K562 (cell line): ENCODE measurements around the gene RSPH9. TPM values are rescaled to one million over a fixed set of nuclear protein-coding genes. Genes with fewer than 3 reads are reported as not detected.

Experiments
- CLOCK ChIP-seq: fragments of 250-450 bp; sonication (Bioruptor Pico); IDR thresholded peaks from 2 replicates; pipeline ENCODE4 v1.4.0; 2020; ENCODE audit warnings: mild to moderate bottlenecking, moderate library complexity, borderline replicate concordance
- FUS ChIP-seq: fragments of 200-400 bp; formaldehyde crosslinking; optimal IDR thresholded peaks from 2 replicates; pipeline ENCODE3; 2017; ENCODE audit warnings: low read depth, low read length
- LARP7 ChIP-seq: fragments of 450-650 bp; IDR thresholded peaks from 2 replicates; pipeline ENCODE4 v1.6.1; 2016
- POU5F1 ChIP-seq: fragments of 150-350 bp; IDR thresholded peaks from 2 replicates; pipeline ENCODE4 v1.6.1; 2014; ENCODE audit warnings: borderline replicate concordance, low read length, low read depth, mild to moderate bottlenecking; ENCODE audit not compliant: partially characterized antibody
- PRDM10 ChIP-seq: fragments of 450-650 bp; IDR thresholded peaks from 2 replicates; pipeline ENCODE4 v1.6.1; 2018; ENCODE audit not compliant: partially characterized antibody
- RBM39 ChIP-seq: fragments of 200-400 bp; formaldehyde crosslinking; optimal IDR thresholded peaks from 2 replicates; pipeline ENCODE3; 2018; ENCODE audit warnings: low read depth, low read length
- RCOR1 ChIP-seq, 2 experiments: IDR thresholded peaks; 2 replicates each; pipeline ENCODE4 v1.6.1; 2012; ENCODE audit warnings: low read depth in 2 of 2, low read length in 2 of 2, borderline replicate concordance in 1 of 2, improper control_type of control experiment in 1 of 2
- TEAD4 ChIP-seq, 2 experiments: sonication (generic) in 1 of 2; formaldehyde crosslinking in 1 of 2; IDR thresholded peaks; 2 replicates each; pipeline versions ENCODE4 v1.6.1 to v1.8.0; 2012 to 2022; ENCODE audit warnings: borderline replicate concordance in 1 of 2, inconsistent platforms in 1 of 2, low read length in 1 of 2, mild to moderate bottlenecking in 1 of 2, missing genetic modification reagents in 1 of 2
- UBTF ChIP-seq, 2 experiments: IDR thresholded peaks; 2 replicates each; pipeline ENCODE4 v1.6.1; 2012; ENCODE audit warnings: improper control_type of control experiment in 2 of 2, low read depth in 2 of 2, low read length in 2 of 2, borderline replicate concordance in 1 of 2
- ZHX1 ChIP-seq: fragments of 150-350 bp; conservative IDR thresholded peaks from 2 replicates; pipeline ENCODE4 v1.6.1; 2014; ENCODE audit warnings: low read length
- ZNF143 ChIP-seq: sonication (generic); formaldehyde crosslinking; IDR thresholded peaks from 2 replicates; pipeline ENCODE4 v1.9.0; 2022; ENCODE audit warnings: mild to moderate bottlenecking, missing genetic modification reagents
- ZNF696 ChIP-seq: fragments of 250-450 bp; sonication (Bioruptor Pico); conservative IDR thresholded peaks from 2 replicates; pipeline ENCODE4 v1.4.0; 2020; ENCODE audit warnings: mild to moderate bottlenecking, moderate library complexity
- ZNF717 ChIP-seq: fragments of 250-450 bp; sonication (Bioruptor Pico); IDR thresholded peaks from 2 replicates; pipeline ENCODE4 v1.5.0; 2021
- ZZZ3 ChIP-seq: fragments of 450-650 bp; IDR thresholded peaks from 2 replicates; pipeline ENCODE4 v1.6.1; 2016; ENCODE audit warnings: antibody characterized with exemption, mild to moderate bottlenecking, moderate library complexity
- polyA plus RNA-seq, 8 experiments: library from polyadenylated mRNA; depleted of rRNA in 4 of 8; stranded (reverse) in 5 of 8; unstranded in 3 of 8; fragments of >200 nt; fragmentation: Nextera tagmentation in 2 of 8; fragmentation: Illumina TruSeq in 1 of 8; extraction: Ambion mirVana in 2 of 8; extraction: Trizol in 1 of 8; gene quantifications; 2 replicates each; pipeline versions ENCODE4 v1.2.1 to v1.2.3, GENCODE V29; 2011 to 2014; ENCODE audit warnings: inconsistent platforms in 1 of 8, missing spikeins in 1 of 8
- total RNA-seq, 7 experiments: library from RNA; depleted of rRNA in 6 of 7; stranded (reverse); fragments of >200 nt in 6 of 7; fragmentation: Illumina TruSeq in 2 of 7; extraction: Trizol in 2 of 7; gene quantifications; 2 replicates each; pipeline versions ENCODE4 v1.2.1 to v1.2.3, GENCODE V29; 2011 to 2021; ENCODE audit warnings: low replicate concordance in 1 of 7

The RSPH9 gene
- total and polyA plus RNA-seq, 9 of the 15 experiments (the other 6 are each of a cell fraction or from before 2014, with no cell fraction given), result 0.05 to 0.60 (median 0.39) TPM; not detected in 6

GRCh38 chr6:43630980-43631619 lies 13.7 kb upstream of the RSPH9 start (continued):
- TF ChIP-seq ZNF696 (CRISPR knock-in tag) (no peak), POU5F1 (no peak), TEAD4 (IDR thresholded peaks at IDR 0.05; ENCODE audit: low read length) (peak; percentile 98), TEAD4 (CRISPR knock-in tag; IDR thresholded peaks at IDR 0.05; ENCODE audit: borderline replicate concordance) (no peak), RBM39 (no peak), UBTF (IDR thresholded peaks at IDR 0.05; ENCODE audit: borderline replicate concordance in 1 of 2, low read depth in 2 of 2, low read length in 2 of 2) (no peak), FUS (no peak), RCOR1 (IDR thresholded peaks at IDR 0.05; ENCODE audit: borderline replicate concordance in 1 of 2, low read depth in 2 of 2, low read length in 2 of 2) (peak; percentile 78 to 97), ZNF717 (no peak), CLOCK (CRISPR knock-in tag) (no peak), ZNF143 (CRISPR knock-in tag) (peak; percentile 41; the same call in 1 of the 2 replicates), ZZZ3 (no peak), ZHX1 (no peak), PRDM10 (no peak), LARP7 (no peak; the same call in 1 of the 2 replicates)
